Endothelial cell of umbilical vein (primary cell): ENCODE data around the gene PLA2G15. TPM values are rescaled to one million over a fixed set of nuclear protein-coding genes. Genes with fewer than 3 reads are reported as not detected.

Experiments
- BruUV-seq: library from RNA; stranded (reverse); fragments of 400-500 nt; replicated peaks from 2 replicates; lab custom pipeline; 2021; lab: Mats Ljungman, UMichigan
- CTCF ChIA-PET: fragments of 300-600, 350-600 bp; sonication (Branson Sonifier 250); formaldehyde crosslinking; loops from one replicate; lab custom pipeline; 2021; ENCODE audit warnings: antibody characterized with exemption, inconsistent platforms; lab: Charles Lee
- POLR2A ChIA-PET: fragments of 300-600, 350-600 bp; sonication (Branson Sonifier 250); formaldehyde crosslinking; loops from one replicate; lab custom pipeline; 2021; ENCODE audit warnings: antibody characterized with exemption, inconsistent platforms; lab: Charles Lee
- DNase-seq: peaks from one replicate; pipeline ENCODE4 v3.0.0-alpha.2; 2011; ENCODE audit warnings: low read depth, low spot score
- FAIRE-seq: peaks from 2 replicates; lab custom pipeline; 2011; peaks lifted over from hg19 to GRCh38; lab: Jason Lieb, UNC
- H2AFZ ChIP-seq: 2 replicates; pipeline ENCODE4 v1.6.0; 2012; ENCODE audit warnings: low read depth, low read length, control low read depth, inconsistent platforms
- H3K27ac ChIP-seq: 2 replicates; pipeline ENCODE4 v1.5.1; 2011; ENCODE audit warnings: low read depth, mild to moderate bottlenecking, control low read depth, low read length, moderate library complexity; ENCODE audit not compliant: insufficient read depth
- H3K27me3 ChIP-seq, 2 experiments: 2 replicates each; pipeline versions ENCODE4 v1.6.0 to v1.6.1; 2011; ENCODE audit warnings: low read length in 2 of 2, mixed read lengths in 1 of 2; ENCODE audit not compliant: control insufficient read depth in 2 of 2, insufficient read depth in 2 of 2
- H3K36me3 ChIP-seq, 2 experiments: 2 replicates in 1 of 2; 3 replicates in 1 of 2; pipeline ENCODE4 v1.5.1; 2011; ENCODE audit warnings: low read length in 2 of 2, mild to moderate bottlenecking in 1 of 2, moderate library complexity in 1 of 2; ENCODE audit not compliant: control insufficient read depth in 2 of 2, insufficient read depth in 2 of 2; ENCODE audit errors: extremely low read depth in 1 of 2
- H3K4me1 ChIP-seq: 3 replicates; pipeline ENCODE4 v1.5.1; 2011; ENCODE audit warnings: mild to moderate bottlenecking, low read length; ENCODE audit not compliant: control insufficient read depth, insufficient read depth; ENCODE audit errors: extremely low read depth
- H3K4me2 ChIP-seq: 2 replicates; pipeline ENCODE4 v1.6.1; 2011; ENCODE audit warnings: low read length, control low read depth, mixed read lengths; ENCODE audit not compliant: insufficient read depth
- H3K4me3 ChIP-seq, 3 experiments: fragments of 200-600 bp in 1 of 3; sonication (generic), shearing (Covaris generic) in 1 of 3; replicated peaks in 1 of 3; 2 replicates each; pipeline ENCODE4 v1.5.1; 2011 to 2016; ENCODE audit warnings: control low read depth in 3 of 3, low read length in 3 of 3, mild to moderate bottlenecking in 2 of 3, inconsistent platforms in 1 of 3, low read depth in 1 of 3, moderate library complexity in 1 of 3; ENCODE audit not compliant: insufficient read depth in 1 of 3
- H3K79me2 ChIP-seq: 2 replicates; pipeline ENCODE4 v1.6.0; 2012; ENCODE audit warnings: low read length, inconsistent platforms; ENCODE audit not compliant: control insufficient read depth, insufficient read depth
- H3K9ac ChIP-seq: replicated peaks from 2 replicates; pipeline ENCODE3; 2011; ENCODE audit warnings: low read length, control low read depth; ENCODE audit not compliant: insufficient read depth; ENCODE audit errors: extremely low read depth
- H3K9me1 ChIP-seq: replicated peaks from 3 replicates; pipeline ENCODE4 v1.6.0; 2011; ENCODE audit warnings: mild to moderate bottlenecking, low read length; ENCODE audit not compliant: control insufficient read depth, insufficient read depth; ENCODE audit errors: extremely low read depth
- H3K9me3 ChIP-seq: replicated peaks from 2 replicates; pipeline ENCODE4 v1.5.1; 2012; ENCODE audit warnings: low read length, inconsistent platforms; ENCODE audit not compliant: control insufficient read depth, insufficient read depth
- H4K20me1 ChIP-seq: replicated peaks from 2 replicates; pipeline ENCODE3; 2011; ENCODE audit warnings: mild to moderate bottlenecking, low read length; ENCODE audit not compliant: control insufficient read depth, insufficient read depth; ENCODE audit errors: extremely low read depth
- EZH2 ChIP-seq: IDR thresholded peaks from 2 replicates; pipeline ENCODE4 v1.6.1; 2012; ENCODE audit warnings: borderline replicate concordance, low read depth, mild to moderate bottlenecking, moderate library complexity, low read length, inconsistent platforms; ENCODE audit not compliant: severe bottlenecking
- FOS ChIP-seq: IDR thresholded peaks from 2 replicates; pipeline ENCODE4 v1.6.1; 2011; ENCODE audit warnings: mild to moderate bottlenecking, low read length, moderate library complexity, borderline replicate concordance; ENCODE audit not compliant: insufficient read depth
- GATA2 ChIP-seq: IDR thresholded peaks from 2 replicates; pipeline ENCODE4 v1.7.0; 2011; ENCODE audit warnings: low read depth, mild to moderate bottlenecking, moderate library complexity, mixed read lengths, low read length; ENCODE audit not compliant: insufficient read length, insufficient read depth
- JUN ChIP-seq: IDR thresholded peaks from 2 replicates; pipeline ENCODE4 v1.6.1; 2011; ENCODE audit warnings: borderline replicate concordance, low read depth; ENCODE audit not compliant: insufficient read length, insufficient read depth
- MAX ChIP-seq: IDR thresholded peaks from 2 replicates; pipeline ENCODE4 v1.6.1; 2011; ENCODE audit not compliant: insufficient read depth, insufficient read length
- MYC ChIP-seq: IDR thresholded peaks from one replicate; pipeline ENCODE4 v1.6.1; 2011; ENCODE audit warnings: mild to moderate bottlenecking, low read depth, low read length
- POLR2A ChIP-seq: IDR thresholded peaks from 2 replicates; pipeline ENCODE4 v1.6.1; 2012; ENCODE audit warnings: low read depth, mild to moderate bottlenecking, control low read depth, low read length
- POLR2AphosphoS5 ChIP-seq: IDR thresholded peaks from 2 replicates; pipeline ENCODE4 v1.6.1; 2012; ENCODE audit warnings: low read depth, mild to moderate bottlenecking, control low read depth, low read length, moderate library complexity; ENCODE audit not compliant: insufficient read depth
- dilution Hi-C: fragments of 300-500 bp; cut with MboI; formaldehyde crosslinking; loops from one replicate; pipeline ENCODE4 v1.15.0; 2019; ENCODE audit warnings: low sequenced_read_pairs; ENCODE audit not compliant: extremely low pct_ligation_motif_present
- intact Hi-C: fragments of 100-400 bp; cut with micrococcal nuclease; formaldehyde crosslinking; loops from one replicate; pipeline ENCODE4 v1.10.0; 2022
- microRNA-seq: library from miRNA; unstranded; fragments of <30 nt; microRNA quantifications from one replicate; pipeline ENCODE4 v1.2.0, GENCODE V29; 2021; ENCODE audit warnings: borderline number of aligned reads, borderline replicate concordance
- polyA plus RNA-seq, 4 experiments: library from polyadenylated mRNA; depleted of rRNA in 3 of 4; stranded (reverse) in 3 of 4; unstranded in 1 of 4; fragments of >200 nt; gene quantifications; 2 replicates each; pipeline versions ENCODE4 v1.2.1 to v1.2.3, GENCODE V29; 2011 to 2012; ENCODE audit warnings: missing spikeins in 1 of 4
- small RNA-seq: library from RNA; depleted of rRNA; stranded (forward); fragments of <200 nt; gene quantifications from one replicate; pipeline ENCODE3, GENCODE V24; 2012; ENCODE audit warnings: low replicate concordance, low read depth; ENCODE audit not compliant: insufficient read depth, insufficient read length
- total RNA-seq: library from RNA; stranded (reverse); gene quantifications from 2 replicates; pipeline ENCODE4 v1.2.3, GENCODE V29; 2021

The PLA2G15 gene
- total and polyA plus RNA-seq, 2 donors (not counting 3 experiments of a cell fraction or from before 2014, with no cell fraction given): 24.3 to 41.8 TPM

GRCh38 chr16:68310437-68310773 lies 65.2 kb downstream of the PLA2G15 start:
- H3K9ac ChIP-seq: peak overlapping the region; percentile 85
- peaks cover 5 to 9% of the 10 kb centered on the region in 2 experiments for H3K36me3 ChIP-seq
- peak overlapping the region; percentile 92 for H2AFZ ChIP-seq
- intact Hi-C loops: loop anchor here (1.0 to 2.0 kb wide), 3 partner anchors 14 to 45 kb away; no protein-coding TSS in a partner anchor
- no peaks in the 10 kb centered on the region for H3K9me3 ChIP-seq
- peak overlapping the region; percentile 39 for H3K4me2 ChIP-seq
- no peaks in the 10 kb centered on the region for H3K27me3 ChIP-seq
- ChIA-PET CTCF (interaction anchor here (0.6 to 2.0 kb wide), 11 partner anchors 14 to 65 kb away, joined by 3 to 51 read pairs (median 4); partner anchors contain the start of genes PLA2G15 and SLC7A6), POLR2A (interaction anchor here (0.8 to 1.4 kb wide), 9 partner anchors 11 to 650 kb away, joined by 3 to 7 read pairs (median 3); partner anchors contain the start of gene ACD)
- no peaks in the 10 kb centered on the region for H3K9me1 ChIP-seq
- TF ChIP-seq MYC (no peak), FOS (no peak), JUN (no peak), MAX (no peak), EZH2 (no peak), GATA2 (no peak), POLR2A (no peak), POLR2AphosphoS5 (no peak)
- BruUV-seq: TSS peak; percentile 49
- H3K4me3 ChIP-seq: peak overlapping the region; percentile 80 to 84 (median 83)
- H3K27ac ChIP-seq: peak overlapping the region; percentile 58
- dilution Hi-C loops: no loop called here
- no peaks in the 10 kb centered on the region for H4K20me1 ChIP-seq
- DNase-seq (no peak), FAIRE-seq (no peak)
- H3K79me2 ChIP-seq: peaks cover 65% of the 10 kb centered on the region
- peaks cover 20% of the 10 kb centered on the region for H3K4me1 ChIP-seq

Small RNAs within 50 kb of the gene (microRNA-seq; reads per million reads assigned to microRNA genes)
- gene MIR6773: not detected

Small RNAs within 50 kb of the gene (small RNA-seq; reads per million reads assigned to genes)
- gene RNU6-1262P: not detected

Other genes with a start within 250 kb of the PLA2G15 start
- gene DPEP2, start 245.9 kb upstream of the PLA2G15 start, total RNA-seq: 0.18 and 0.27 TPM in 2 replicates
- gene DPEP2, start 245.9 kb upstream of the PLA2G15 start, polyA plus RNA-seq: 1.7 and 1.8 TPM in 2 replicates
- not detected in 2 replicates for gene DPEP2NB, start 229.5 kb upstream of the PLA2G15 start, total RNA-seq
- not detected in 2 replicates for gene DPEP2NB, start 229.5 kb upstream of the PLA2G15 start, polyA plus RNA-seq
- gene DDX28, start 222.1 kb upstream of the PLA2G15 start, total RNA-seq: 7.9 and 8.4 TPM in 2 replicates
- 12.5 and 14.9 TPM in 2 replicates for gene DDX28, start 222.1 kb upstream of the PLA2G15 start, polyA plus RNA-seq
- gene DUS2, start 222.1 kb upstream of the PLA2G15 start, total RNA-seq: 20.3 and 21.7 TPM in 2 replicates
- 14.7 and 16.4 TPM in 2 replicates for gene DUS2, start 222.1 kb upstream of the PLA2G15 start, polyA plus RNA-seq
- gene NFATC3, start 160.0 kb upstream of the PLA2G15 start, total RNA-seq: 30.5 and 33.1 TPM in 2 replicates
- 15.6 and 15.8 TPM in 2 replicates for gene NFATC3, start 160.0 kb upstream of the PLA2G15 start, polyA plus RNA-seq
- 0.66 and 0.99 TPM in 2 replicates for gene ESRP2, start 9.2 kb upstream of the PLA2G15 start, total RNA-seq
- gene ESRP2, start 9.2 kb upstream of the PLA2G15 start, polyA plus RNA-seq: 0.57 and 0.70 TPM in 2 replicates
- gene SLC7A6, start 19.2 kb downstream of the PLA2G15 start, total RNA-seq: 68.0 and 68.7 TPM in 2 replicates
- 86.5 and 92.0 TPM in 2 replicates for gene SLC7A6, start 19.2 kb downstream of the PLA2G15 start, polyA plus RNA-seq
- 22.0 and 22.9 TPM in 2 replicates for gene SLC7A6OS, start 65.6 kb downstream of the PLA2G15 start, total RNA-seq
- gene SLC7A6OS, start 65.6 kb downstream of the PLA2G15 start, polyA plus RNA-seq: 7.1 and 8.3 TPM in 2 replicates
- 33.8 and 43.4 TPM in 2 replicates for gene PRMT7, start 65.6 kb downstream of the PLA2G15 start, total RNA-seq
- gene PRMT7, start 65.6 kb downstream of the PLA2G15 start, polyA plus RNA-seq: 54.6 and 57.9 TPM in 2 replicates
- not detected in 2 replicates for gene SMPD3, start 203.1 kb downstream of the PLA2G15 start, total RNA-seq
- gene SMPD3, start 203.1 kb downstream of the PLA2G15 start, polyA plus RNA-seq: not detected in 2 replicates